ENCODE measurements around the gene CAMTA1. TPM values are rescaled to one million over a fixed set of nuclear protein-coding genes. Genes with fewer than 3 reads are reported as not detected.

The CAMTA1 gene
- total and polyA plus RNA-seq, 9 of the 15 experiments (the other 6 are each of a cell fraction or from before 2014, with no cell fraction given), result 43.9 to 161 (median 65.9) TPM

DNA sequence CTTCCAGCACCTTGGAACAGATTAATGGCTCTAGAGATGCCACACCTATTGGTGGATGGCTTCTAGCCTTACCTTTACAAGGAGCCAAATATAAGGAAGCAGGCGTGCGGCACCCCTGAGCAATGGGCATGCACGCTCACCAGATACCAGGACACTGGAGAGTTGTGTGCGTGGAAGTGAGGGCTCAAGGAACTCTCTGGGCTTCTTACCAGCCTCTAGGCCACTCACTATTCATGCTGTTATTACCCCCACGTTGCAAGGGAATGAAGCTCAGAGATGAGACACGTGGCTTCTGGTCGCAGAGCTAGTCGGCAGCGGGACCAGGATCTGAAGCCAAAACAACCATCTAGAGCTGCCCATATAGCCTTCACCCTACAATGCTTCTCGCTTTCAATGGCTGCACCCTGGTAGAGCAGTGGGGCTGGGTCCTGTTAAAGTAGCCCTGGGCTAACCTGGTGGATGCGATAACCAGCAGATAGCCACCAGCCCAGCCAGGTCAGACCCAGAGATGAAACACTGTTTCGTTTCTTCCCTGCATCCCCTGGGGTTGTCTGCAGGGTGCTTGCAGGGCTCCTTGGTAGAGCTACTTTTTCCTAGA is 589.4 kb downstream of the CAMTA1 start:
- H3K36me3 ChIP-seq (ENCODE audit: control insufficient read depth, insufficient read depth, low read length), result no peaks in the 10 kb centered on the region
- H3K4me3 ChIP-seq, result no peak overlapping the region
- H3K4me1 ChIP-seq (replicated peaks in 1 of 2; ENCODE audit: control insufficient read depth in 2 of 2, insufficient read depth in 2 of 2, low read length in 2 of 2), result no peaks in the 10 kb centered on the region; a peak in 2 of 5 replicates
- no peak for FAIRE-seq
- no peaks in the 10 kb centered on the region for H3K79me2 ChIP-seq (ENCODE audit: control insufficient read depth, insufficient read depth, low read length)
- H3K9me3 ChIP-seq (replicated peaks; ENCODE audit: control insufficient read depth, insufficient read depth, low read depth, low read length), result no peaks in the 10 kb centered on the region
- ATAC-seq, result no peak
- H3K4me2 ChIP-seq (ENCODE audit: insufficient read depth, low read length), result no peak overlapping the region
- TF ChIP-seq NUFIP1 (IDR thresholded peaks at IDR 0.05; ENCODE audit: partially characterized antibody), result no peak
- no peak for TF ChIP-seq RHOXF2B (CRISPR knock-in tag; conservative IDR thresholded peaks at IDR 0.05)
- no peak for TF ChIP-seq PPARD (CRISPR knock-in tag; IDR thresholded peaks at IDR 0.05)
- TF ChIP-seq RUNX1 (IDR thresholded peaks at IDR 0.05; ENCODE audit: low read depth), result no peak
- TF ChIP-seq, protein P1, sequence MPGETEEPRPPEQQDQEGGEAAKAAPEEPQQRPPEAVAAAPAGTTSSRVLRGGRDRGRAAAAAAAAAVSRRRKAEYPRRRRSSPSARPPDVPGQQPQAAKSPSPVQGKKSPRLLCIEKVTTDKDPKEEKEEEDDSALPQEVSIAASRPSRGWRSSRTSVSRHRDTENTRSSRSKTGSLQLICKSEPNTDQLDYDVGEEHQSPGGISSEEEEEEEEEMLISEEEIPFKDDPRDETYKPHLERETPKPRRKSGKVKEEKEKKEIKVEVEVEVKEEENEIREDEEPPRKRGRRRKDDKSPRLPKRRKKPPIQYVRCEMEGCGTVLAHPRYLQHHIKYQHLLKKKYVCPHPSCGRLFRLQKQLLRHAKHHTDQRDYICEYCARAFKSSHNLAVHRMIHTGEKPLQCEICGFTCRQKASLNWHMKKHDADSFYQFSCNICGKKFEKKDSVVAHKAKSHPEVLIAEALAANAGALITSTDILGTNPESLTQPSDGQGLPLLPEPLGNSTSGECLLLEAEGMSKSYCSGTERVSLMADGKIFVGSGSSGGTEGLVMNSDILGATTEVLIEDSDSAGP (CRISPR knock-in tag; IDR thresholded peaks at IDR 0.05), result no peak
- CTCF ChIA-PET (ENCODE audit: low intra/inter-chr PET ratio), result no interaction called here
- in situ Hi-C loops (cut with MboI), result loop anchor here (5.0 kb wide), 1 partner anchor 42 kb away; no protein-coding TSS in a partner anchor
- H3K27me3 ChIP-seq (ENCODE audit: control insufficient read depth in 2 of 2, insufficient read depth in 2 of 2, low read length in 2 of 2), result peaks cover 31 to 83% of the 10 kb centered on the region in 2 experiments
- 0% methylated on average over 12 of the region's 12 CpGs for WGBS (ENCODE audit: insufficient coverage, low coverage, missing lambda C conversion rate)
- H3K9me1 ChIP-seq (ENCODE audit: control insufficient read depth, insufficient read depth, low read length), result peaks cover 9% of the 10 kb centered on the region
- no peak for DNase-seq (ENCODE audit: extremely low read depth in 1 of 4, low spot score in 3 of 4)
- H2AFZ ChIP-seq (ENCODE audit: low read depth, low read length), result no peak overlapping the region
- BruUV-seq (replicated peaks), result no TSS peak
- POLR2A ChIA-PET, result interaction anchor here (1.1 kb wide), 2 partner anchors 14 to 98 kb away, joined by 3 read pairs; no protein-coding TSS in a partner anchor
- intact Hi-C loops (cut with micrococcal nuclease), result no loop called here
- no peak overlapping the region for H3K9ac ChIP-seq (ENCODE audit: insufficient read depth in 1 of 2, low read depth in 2 of 2, low read length in 2 of 2)
- no peaks in the 10 kb centered on the region; the same call in 1 of the 2 replicates for H4K20me1 ChIP-seq (replicated peaks; ENCODE audit: control insufficient read depth, insufficient read depth, low read length)
- no peak overlapping the region for H3K27ac ChIP-seq (ENCODE audit: extremely low read depth, low read depth, low read length)
